Right lobe of liver (tissue), 6 donors: ENCODE results near the gene RAP1B. TPM values are rescaled to one million over a fixed set of nuclear protein-coding genes. Genes with fewer than 3 reads are reported as not detected.
"Not testable (repeated sequence)": the region's sequence is repeated elsewhere in the genome, so short reads cannot be mapped to it uniquely, and the experiment has no call there.

Source experiments
- ATAC-seq, 4 donors: fragments of 200-7000 bp; cut with Tn5 transposase; one replicate each; pipeline ENCODE4 v1.9.1; 2020; ENCODE audit warnings: mild to moderate bottlenecking in 4 of 4, moderate library complexity in 4 of 4
- DNase-seq, 3 donors: peaks; one replicate each; pipeline ENCODE4 v3.0.0-alpha.2; 2020
- H3K27ac ChIP-seq, 3 donors: fragments of 200-600 bp; one replicate each; pipeline ENCODE4 v1.8.0; 2022
- H3K27me3 ChIP-seq, 2 donors: fragments of 200-600 bp; one replicate each; pipeline ENCODE4 v1.8.0; 2022
- H3K36me3 ChIP-seq, 4 donors: fragments of 200-600 bp; sonication (generic) in 1 of 4; one replicate each; pipeline versions ENCODE4 v1.5.1 to v1.8.0; 2017 to 2022; ENCODE audit warnings: control low read depth in 1 of 4
- H3K4me1 ChIP-seq, 4 donors: fragments of 200-600 bp; sonication (generic) in 1 of 4; one replicate each; pipeline versions ENCODE4 v1.5.1 to v1.8.0; 2017 to 2022; ENCODE audit warnings: control low read depth in 1 of 4
- H3K4me3 ChIP-seq, 3 donors: fragments of 200-600 bp; one replicate each; pipeline ENCODE4 v1.8.0; 2022
- H3K9me3 ChIP-seq, 4 donors: fragments of 200-600 bp; sonication (generic) in 1 of 4; one replicate each; pipeline versions ENCODE4 v1.5.1 to v1.8.0; 2017 to 2022; ENCODE audit warnings: control low read depth in 1 of 4
- CTCF ChIP-seq, 4 donors: fragments of 200-600 bp in 3 of 4; fragments of 450-650 bp in 1 of 4; IDR thresholded peaks; one replicate each; pipeline versions ENCODE4 v1.5.1 to v1.8.0; 2016 to 2022; ENCODE audit warnings: antibody characterized with exemption in 4 of 4, mild to moderate bottlenecking in 2 of 4
- POLR2A ChIP-seq: fragments of 450-650 bp; IDR thresholded peaks from one replicate; pipeline ENCODE4 v1.6.1; 2017; ENCODE audit warnings: antibody characterized with exemption, mild to moderate bottlenecking
- WGBS: methylation state at CpG from one replicate; pipeline ENCODE4 v1.1.6; 2018; ENCODE audit warnings: low coverage, low lambda C conversion rate; ENCODE audit not compliant: insufficient coverage; ENCODE audit errors: missing lambda C conversion rate; 5-methylcytosine and 5-hydroxymethylcytosine counted together
- intact Hi-C, 2 donors: fragments of 100-400 bp; cut with DNase I; formaldehyde crosslinking; loops; one replicate each; pipeline versions ENCODE4 v1.11.2 to v1.14.1; 2022
- total RNA-seq, 6 experiments: library from RNA; depleted of rRNA in 2 of 6; stranded (reverse); fragments of >200 nt in 2 of 6; fragmentation: NEBNext Ultra II Directional in 3 of 6; extraction: Animal tissue kit (Norgen Biotek cat#: 25700) in 3 of 6; gene quantifications; one replicate each; pipeline versions ENCODE4 v1.1.0 to v1.2.4, GENCODE V29; 2016 to 2023
- donor health status: DM: no; HTN: yes; CAD: no.
- donor health status: DM: no; HTN: no; CAD: no.
- donor health status: DM: no; HTN: no; CAD: no.
- donor health status: DM: no; HTN: yes; CAD: no.
- donor health status: DM: no; HTN: yes; CAD: no.

RAP1B gene
- total RNA-seq, 6 experiments from 2014 or later, result 49.7 to 120 (median 64.3) TPM

DNA sequence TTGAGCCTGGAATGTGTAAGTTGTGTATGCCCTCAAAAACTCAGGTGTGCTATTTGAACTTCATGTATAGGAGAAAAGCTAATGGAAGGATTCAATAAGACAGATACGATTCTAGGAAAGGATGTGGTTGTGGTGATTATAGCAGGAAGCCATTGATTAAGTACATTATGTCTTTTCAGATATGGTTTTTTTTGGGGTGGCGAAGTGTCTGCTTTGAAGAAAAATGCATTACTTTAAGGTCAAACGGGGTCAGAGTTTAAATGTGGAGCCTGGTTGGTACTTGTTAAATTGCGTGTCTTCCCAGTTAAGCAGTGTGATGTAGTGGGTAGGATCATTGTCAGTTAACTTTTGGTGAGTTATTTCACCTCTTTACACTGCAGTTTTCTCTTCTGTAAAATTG lies 63.1 kb downstream of the RAP1B start:
- H3K4me3 ChIP-seq, result no peak overlapping the region
- H3K27me3 ChIP-seq, result no peaks in the 10 kb centered on the region
- intact Hi-C loops, result no loop called here
- DNase-seq, result no peak
- WGBS, result 80% methylated on average over 4 of the region's 4 CpGs
- no peaks in the 10 kb centered on the region for H3K36me3 ChIP-seq
- TF ChIP-seq CTCF (IDR thresholded peaks at IDR 0.05) (no peak), POLR2A (no peak)
- ATAC-seq, result no peak
- peaks cover 0 to 3% (median 0%) of the 10 kb centered on the region in 4 donors for H3K4me1 ChIP-seq
- H3K9me3 ChIP-seq, result no peaks in the 10 kb centered on the region
- H3K27ac ChIP-seq, result no peak overlapping the region

- no peaks in the 10 kb centered on the region for H3K36me3 ChIP-seq
- intact Hi-C loops, result no loop called here
- ATAC-seq (no peak), DNase-seq (no peak)
- H3K4me3 ChIP-seq, result no peak overlapping the region
- peaks cover 0 to 3% (median 0%) of the 10 kb centered on the region in 4 donors for H3K4me1 ChIP-seq
- TF ChIP-seq CTCF (IDR thresholded peaks at IDR 0.05), result no peak
- TF ChIP-seq POLR2A, result no peak
- no peaks in the 10 kb centered on the region for H3K9me3 ChIP-seq
- H3K27me3 ChIP-seq, result no peaks in the 10 kb centered on the region
- no peak overlapping the region for H3K27ac ChIP-seq
Observed at GRCh38 chr12:68674376-68674775, 63.7 kb downstream of the RAP1B start.

- ATAC-seq (peak; percentile 42 to 48 (median 44)), DNase-seq (no peak)
- Histone ChIP-seq H3K4me1 (peaks cover 0 to 3% (median 0%) of the 10 kb centered on the region in 4 donors), H3K27ac (no peak overlapping the region), H3K27me3 (no peaks in the 10 kb centered on the region), H3K9me3 (no peaks in the 10 kb centered on the region), H3K4me3 (no peak overlapping the region), H3K36me3 (no peaks in the 10 kb centered on the region)
- WGBS, result 53% methylated on average over 5 of the region's 5 CpGs
- intact Hi-C loops, result no loop called here
- TF ChIP-seq CTCF (IDR thresholded peaks at IDR 0.05) (no peak), POLR2A (no peak)
Observed at GRCh38 chr12:68675101-68675842, 64.6 kb downstream of the RAP1B start.

DNA sequence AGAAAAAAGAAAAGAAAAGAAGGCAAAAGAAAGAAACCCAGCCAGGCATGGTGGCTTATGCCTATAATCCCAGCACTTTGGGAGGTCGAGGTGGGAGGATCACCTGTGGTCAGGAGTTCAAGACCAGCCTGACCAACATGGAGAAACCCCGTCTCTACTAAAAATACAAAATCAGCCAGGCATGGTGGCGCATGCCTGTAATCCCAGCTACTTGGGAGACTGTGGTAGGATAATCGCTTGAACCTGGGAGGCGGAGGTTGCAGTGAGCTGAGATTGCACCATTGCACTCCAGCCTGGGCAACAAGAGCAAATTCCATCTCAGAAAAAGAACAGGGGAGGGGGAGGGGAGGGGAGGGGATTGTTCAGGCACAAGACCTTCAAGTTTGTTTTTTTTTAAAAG lies 66.2 kb downstream of the RAP1B start:
- H3K4me1 ChIP-seq, DNase-seq, H3K27ac ChIP-seq, intact Hi-C loops, H3K27me3 ChIP-seq, H3K4me3 ChIP-seq, H3K36me3 ChIP-seq, H3K9me3 ChIP-seq: not testable (repeated sequence)
- peak in 1 of 4 donors; percentile 40 for ATAC-seq
- no CpG with 5 or more reads among the region's 5 CpGs for WGBS

GRCh38 chr12:68686262-68686594 lies 75.5 kb downstream of the RAP1B start:
- H3K27me3 ChIP-seq, result no peaks in the 10 kb centered on the region
- ATAC-seq, result no peak
- WGBS, result 17% methylated on average over 3 of the region's 3 CpGs

More at GRCh38 chr12:68686262-68686594, 75.5 kb downstream of the RAP1B start:
- Histone ChIP-seq H3K36me3 (peaks cover 0 to 11% (median 3%) of the 10 kb centered on the region in 4 donors), H3K4me3 (peak overlapping the region; percentile 90 to 92 (median 91)), H3K4me1 (peaks cover 0 to 11% (median 6%) of the 10 kb centered on the region in 4 donors), H3K27ac (peak overlapping the region; percentile 53 to 89 (median 82)), H3K9me3 (no peaks in the 10 kb centered on the region)
- no peak for DNase-seq
- intact Hi-C loops, result no loop called here
- no peak for TF ChIP-seq CTCF (IDR thresholded peaks at IDR 0.05)
